ENCODE results near the gene CCL24.

DNA sequence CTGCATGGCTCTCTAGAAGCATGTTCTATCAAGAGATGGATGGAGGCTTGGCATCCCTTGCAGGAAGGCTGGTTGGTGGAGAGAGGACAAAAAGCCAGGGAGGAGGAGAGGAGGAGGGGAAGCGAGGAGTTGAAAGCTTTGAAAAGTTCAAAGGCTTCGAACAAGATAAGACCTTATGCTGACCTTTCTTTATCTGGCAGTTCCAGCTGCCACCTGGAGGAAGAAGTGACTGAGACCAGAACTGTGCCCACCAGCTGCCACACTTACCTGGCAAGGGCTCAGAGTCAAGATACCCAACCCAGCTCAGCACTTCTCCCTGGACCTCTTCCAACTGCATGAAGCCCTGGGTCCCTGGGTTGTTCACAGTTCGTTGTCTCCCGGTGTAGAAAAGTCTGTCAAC is 14.8 kb downstream of the CCL24 start:
- TF ChIP-seq, protein P1, sequence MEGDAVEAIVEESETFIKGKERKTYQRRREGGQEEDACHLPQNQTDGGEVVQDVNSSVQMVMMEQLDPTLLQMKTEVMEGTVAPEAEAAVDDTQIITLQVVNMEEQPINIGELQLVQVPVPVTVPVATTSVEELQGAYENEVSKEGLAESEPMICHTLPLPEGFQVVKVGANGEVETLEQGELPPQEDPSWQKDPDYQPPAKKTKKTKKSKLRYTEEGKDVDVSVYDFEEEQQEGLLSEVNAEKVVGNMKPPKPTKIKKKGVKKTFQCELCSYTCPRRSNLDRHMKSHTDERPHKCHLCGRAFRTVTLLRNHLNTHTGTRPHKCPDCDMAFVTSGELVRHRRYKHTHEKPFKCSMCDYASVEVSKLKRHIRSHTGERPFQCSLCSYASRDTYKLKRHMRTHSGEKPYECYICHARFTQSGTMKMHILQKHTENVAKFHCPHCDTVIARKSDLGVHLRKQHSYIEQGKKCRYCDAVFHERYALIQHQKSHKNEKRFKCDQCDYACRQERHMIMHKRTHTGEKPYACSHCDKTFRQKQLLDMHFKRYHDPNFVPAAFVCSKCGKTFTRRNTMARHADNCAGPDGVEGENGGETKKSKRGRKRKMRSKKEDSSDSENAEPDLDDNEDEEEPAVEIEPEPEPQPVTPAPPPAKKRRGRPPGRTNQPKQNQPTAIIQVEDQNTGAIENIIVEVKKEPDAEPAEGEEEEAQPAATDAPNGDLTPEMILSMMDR (IDR thresholded peaks at IDR 0.05; ENCODE audit: extremely low read depth in 1 of 2, insufficient read depth in 1 of 2, low read depth in 1 of 2, low read length in 2 of 2), result no peak
- TF ChIP-seq POLR2A (IDR thresholded peaks at IDR 0.05; ENCODE audit: low read depth, low read length) (no peak), JUN (IDR thresholded peaks at IDR 0.05; ENCODE audit: borderline replicate concordance, insufficient read depth, insufficient read length, low read depth) (no peak), EZH2 (IDR thresholded peaks at IDR 0.05; ENCODE audit: borderline replicate concordance, low read depth, low read length, severe bottlenecking) (no peak), MAX (IDR thresholded peaks at IDR 0.05; ENCODE audit: insufficient read depth, insufficient read length) (no peak)

All from endothelial cell of umbilical vein (primary cell).